Stimulated activated CD4-positive, alpha-beta T cell treated with anti-CD3 and anti-CD28 coated beads, Interleukin-15, amount 100 ng/mL, for 48 hours (primary cell): ENCODE results near the gene OR52N1.

ENCODE experiments used
- DNase-seq, 2 donors: peaks; one replicate each; pipeline ENCODE4 v3.0.0-alpha.2; 2020; ENCODE audit warnings: low read depth in 2 of 2

Gene OR52N1

DNA sequence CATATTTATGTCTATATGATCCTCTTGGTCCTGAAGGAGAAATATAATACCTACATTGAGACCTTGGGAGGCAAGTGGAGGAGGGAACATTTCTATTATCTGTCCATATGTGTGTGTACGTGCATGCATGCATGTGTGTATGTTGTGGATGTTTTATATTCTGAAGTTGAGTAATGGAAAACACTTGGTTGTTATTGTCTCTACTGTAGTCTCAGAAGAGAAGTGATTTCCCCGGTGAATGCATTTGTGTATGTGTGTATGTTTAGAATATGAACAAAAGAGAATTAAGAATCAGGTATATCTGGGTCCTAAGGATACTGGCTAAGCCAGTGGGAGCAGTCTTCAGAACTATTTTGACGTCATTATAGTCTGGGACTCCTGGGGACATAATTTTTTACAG is at the start of gene OR52N1:
OR52N1 (minus strand) TSS at position 101 of the 400 bp plus-strand sequence. CDS start 2,449 bp downstream, outside the sequence.
- DNase-seq: no peak

- DNase-seq: no peak
These were observed 46.6 kb upstream of the OR52N1 start for GRCh38 chr11:5837695-5838094.

GRCh38 chr11:5833446-5833845 is 42.4 kb upstream of the OR52N1 start:
- DNase-seq: no peak

- no peak for DNase-seq
These were observed 40.2 kb upstream of the OR52N1 start for GRCh38 chr11:5831196-5831829.

DNA sequence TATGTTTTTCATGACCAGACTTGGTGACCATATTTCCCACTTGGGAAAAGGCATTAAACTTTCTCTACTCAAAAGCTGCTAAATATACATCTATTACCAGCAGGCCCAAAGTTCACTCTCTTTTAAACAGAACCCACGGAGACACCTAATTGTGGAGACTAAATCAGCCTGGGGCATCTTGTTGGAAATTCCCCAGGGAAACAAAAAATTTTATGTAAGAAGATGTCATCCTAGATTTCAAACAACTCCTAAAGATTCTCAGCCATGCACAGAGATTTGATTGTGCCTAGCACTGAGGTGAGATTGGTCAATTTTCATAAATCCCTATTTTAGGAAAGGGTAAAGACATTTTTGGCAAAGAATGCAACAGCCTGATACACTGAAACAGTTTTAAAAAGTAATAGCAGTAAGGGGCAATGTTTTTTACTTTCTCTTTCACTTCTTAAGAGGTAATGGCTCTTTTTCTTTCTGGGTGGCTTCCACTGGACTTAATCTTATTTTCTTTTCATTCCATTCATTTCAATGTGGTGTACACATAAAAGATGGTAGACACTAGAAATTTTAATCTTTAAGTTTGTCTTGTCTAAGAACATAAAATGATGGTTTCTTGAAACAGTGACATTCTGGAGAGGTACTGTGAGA is 27.3 kb upstream of the OR52N1 start:
- DNase-seq: no peak

GRCh38 chr11:5815534-5815933 is 24.5 kb upstream of the OR52N1 start:
- no peak for DNase-seq

DNA sequence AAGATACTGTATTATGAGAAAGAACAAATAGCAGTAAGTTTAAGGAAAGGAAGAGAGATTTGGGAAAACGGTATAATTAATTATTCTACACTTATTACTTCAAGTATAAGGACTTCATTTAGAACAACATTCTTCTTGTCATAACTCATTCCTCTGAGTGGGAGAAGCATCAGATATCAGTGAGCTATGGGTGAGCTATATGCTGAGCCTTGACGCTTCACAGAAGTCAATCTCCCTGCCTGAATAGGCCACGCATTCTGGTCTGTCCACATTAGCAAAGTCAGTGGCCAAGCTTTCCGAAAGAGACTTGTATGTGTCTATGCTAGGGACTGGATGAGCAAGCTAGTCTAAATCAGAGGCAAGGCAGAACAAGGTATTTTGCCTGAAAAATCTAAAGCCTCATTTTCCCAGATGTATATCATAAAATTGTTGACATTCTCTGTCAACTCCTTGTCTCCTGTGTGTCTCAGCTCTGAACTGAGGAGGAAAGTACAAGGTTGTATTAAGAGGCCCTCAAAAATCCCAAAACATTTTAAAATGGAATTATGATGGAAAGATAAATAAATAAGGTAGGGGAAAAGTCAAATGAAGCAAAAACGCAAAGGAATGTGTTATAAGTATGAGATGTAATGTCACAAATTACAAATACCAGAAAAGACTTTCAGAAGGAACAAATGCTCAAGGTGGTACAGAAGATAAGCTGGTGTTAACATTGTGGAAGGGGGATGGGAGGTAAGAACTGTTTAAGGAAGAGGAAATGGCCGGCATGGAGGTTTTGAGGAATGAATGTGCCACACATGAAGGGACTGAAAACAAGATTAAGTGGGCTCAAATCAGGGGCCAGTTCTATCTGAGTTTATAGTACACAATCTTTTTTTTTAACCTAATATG is 19.1 kb upstream of the OR52N1 start:
- DNase-seq: no peak

- DNase-seq: peak in 1 of 2 donors; percentile 0
These were observed 18.1 kb upstream of the OR52N1 start for GRCh38 chr11:5809122-5809519.

GRCh38 chr11:5808500-5809121 is 17.5 kb upstream of the OR52N1 start, which contains the start of gene OR52N2:
OR52N2 (plus strand) TSS chr11:5808924; CDS start chr11:5820336, 11,412 bp downstream.
- DNase-seq: peak; percentile 21 to 60

DNA sequence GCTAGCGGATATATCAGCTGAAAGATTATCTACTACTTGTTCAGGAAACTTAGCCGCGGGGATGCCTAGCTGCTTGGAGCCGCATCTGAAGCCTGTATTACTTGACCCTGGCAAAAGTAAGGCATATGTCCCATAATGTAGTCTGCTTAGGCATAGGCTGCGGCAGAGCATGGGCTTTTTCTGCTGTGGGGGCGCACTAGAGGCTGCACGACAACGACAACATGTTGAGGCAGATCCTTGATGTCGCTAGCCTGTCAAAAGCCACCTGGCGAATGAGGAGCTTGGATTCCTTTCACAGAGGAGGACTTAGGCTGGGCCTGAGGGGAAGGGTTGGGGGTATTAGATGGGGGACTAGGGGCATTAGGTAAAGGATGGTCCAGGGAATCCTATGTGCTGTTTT is 16.5 kb upstream of the OR52N1 start:
- DNase-seq: no peak

DNA sequence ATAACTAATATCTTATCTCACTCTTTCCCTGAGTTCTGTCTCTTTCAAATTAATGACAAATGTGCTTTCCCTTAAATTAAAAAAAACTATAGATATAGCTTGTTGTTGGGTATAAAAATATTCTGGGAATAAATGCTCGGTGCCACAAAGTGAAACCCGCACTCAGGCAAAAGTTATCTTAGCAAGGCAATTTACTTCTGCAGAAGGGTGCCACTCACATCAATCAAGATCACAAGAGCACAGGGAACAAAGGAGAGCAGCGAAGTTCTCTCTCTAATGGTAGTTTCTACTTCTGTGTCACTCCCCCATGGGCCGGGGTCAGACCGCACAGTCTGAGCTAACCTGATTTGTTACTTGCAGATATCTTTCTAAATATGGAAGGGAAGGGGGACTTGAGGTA is 12.9 kb upstream of the OR52N1 start:
- no peak for DNase-seq

GRCh38 chr11:5796541-5796940 is 5.5 kb upstream of the OR52N1 start:
- DNase-seq: no peak

GRCh38 chr11:5783255-5783654 is 7.8 kb downstream of the OR52N1 start, which contains the start of gene OR52N5:
OR52N5 (minus strand) TSS chr11:5783355; CDS start chr11:5778634, 4,721 bp downstream.
- DNase-seq: no peak

DNA sequence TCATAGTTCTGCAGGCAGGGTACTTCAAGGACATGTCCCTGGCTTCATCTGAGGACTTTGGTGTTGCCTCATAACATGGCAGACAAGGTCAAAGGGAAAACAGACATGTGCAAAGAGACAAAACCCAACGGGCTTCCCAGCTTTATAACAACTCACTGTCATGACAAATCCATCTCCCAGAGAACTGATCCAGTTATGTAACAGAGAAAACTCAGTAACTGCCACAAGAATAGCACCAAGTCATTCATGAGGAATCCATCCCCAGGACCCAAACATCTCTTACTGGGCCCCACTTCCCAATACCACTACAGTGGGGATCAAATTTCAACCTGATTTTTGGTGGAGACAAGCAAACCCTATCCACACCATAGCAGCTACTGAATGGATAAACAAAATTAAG is 24.0 kb downstream of the OR52N1 start:
- no peak for DNase-seq

GRCh38 chr11:5753943-5754342 is 37.1 kb downstream of the OR52N1 start, which contains the start of gene OR52N4:
OR52N4 (plus strand) TSS chr11:5754243; CDS start chr11:5754741, 498 bp downstream.
- DNase-seq: no peak

- no peak for DNase-seq
These were observed 41.2 kb downstream of the OR52N1 start for GRCh38 chr11:5749836-5750235.

- DNase-seq: no peak
These were observed 44.5 kb downstream of the OR52N1 start for GRCh38 chr11:5746614-5747013.

DNA sequence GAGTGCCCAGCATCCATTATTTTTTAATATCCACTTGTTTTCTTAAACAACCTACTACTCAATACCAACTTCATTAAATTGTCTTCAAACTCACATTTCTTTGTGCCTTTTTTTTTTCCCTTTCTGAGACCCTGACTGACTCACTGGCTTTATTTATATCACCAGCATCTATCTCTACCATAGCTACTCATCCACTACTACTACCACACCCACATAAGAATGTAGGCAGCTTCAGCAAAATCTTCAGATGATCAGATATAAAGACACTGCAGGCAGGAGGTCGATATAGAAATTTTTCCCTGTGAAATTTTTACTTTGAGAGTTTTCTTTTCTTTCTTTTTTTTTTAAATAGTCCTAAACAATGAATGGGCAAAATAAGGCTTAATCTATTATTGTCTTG is 52.6 kb downstream of the OR52N1 start:
- no peak for DNase-seq

DNA sequence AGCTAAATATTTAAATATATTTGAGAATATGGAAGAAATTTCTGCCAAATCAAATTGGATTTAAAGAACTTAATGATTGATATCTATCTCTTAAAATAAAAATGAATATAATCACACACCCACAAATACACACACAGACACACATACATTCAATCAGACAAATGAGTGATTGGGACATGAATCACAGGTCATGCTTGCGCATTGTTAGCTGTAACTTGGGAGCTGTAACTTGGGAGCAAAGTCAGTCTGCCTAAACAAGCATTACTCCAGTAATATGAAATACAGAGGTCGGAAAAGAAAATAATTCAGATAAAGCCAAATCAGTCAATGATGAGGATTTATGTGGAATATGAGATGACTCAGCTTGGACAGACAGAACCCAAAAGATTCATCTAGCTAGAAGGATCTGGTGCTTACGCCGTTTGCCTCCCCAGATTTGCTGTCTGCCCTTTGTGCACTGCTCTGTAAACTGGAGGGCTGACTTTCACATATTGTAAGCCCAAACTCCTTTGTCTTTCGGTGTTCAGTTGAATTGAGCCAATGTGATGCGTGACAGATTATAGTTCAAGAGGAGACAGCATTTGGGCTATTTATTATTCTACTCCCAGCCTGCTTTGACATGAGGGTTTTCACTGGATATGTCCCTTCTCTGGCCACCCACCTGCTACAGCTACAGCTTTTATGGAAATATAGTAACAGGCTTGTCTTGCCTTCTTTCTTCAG is 53.2 kb downstream of the OR52N1 start:
- no peak for DNase-seq

DNA sequence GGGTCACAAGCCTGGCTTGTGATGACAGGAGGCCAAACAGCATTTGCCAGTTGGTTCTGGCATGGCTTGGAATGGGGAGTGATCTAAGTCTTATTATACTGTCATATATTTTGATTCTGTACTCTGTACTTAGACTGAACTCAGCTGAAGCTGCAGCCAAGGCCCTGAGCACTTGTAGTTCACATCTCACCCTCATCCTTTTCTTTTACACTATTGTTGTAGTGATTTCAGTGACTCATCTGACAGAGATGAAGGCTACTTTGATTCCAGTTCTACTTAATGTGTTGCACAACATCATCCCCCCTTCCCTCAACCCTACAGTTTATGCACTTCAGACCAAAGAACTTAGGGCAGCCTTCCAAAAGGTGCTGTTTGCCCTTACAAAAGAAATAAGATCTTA is 54.0 kb downstream of the OR52N1 start:
- no peak for DNase-seq
